Hippocampal formation (tissue), 2 donors: ENCODE data around the gene USP6.
"Not testable (repeated sequence)": the region's sequence is repeated elsewhere in the genome, so short reads cannot be mapped to it uniquely, and the experiment has no call there.

Experiments used
- DNase-seq, 2 donors: peaks; one replicate each; lab custom pipeline; 2025; lab: John Stamatoyannopoulos, UW

Gene USP6

GRCh38 chr17:5115673-5116651, at the start of gene USP6:
Gene USP6, plus strand, starts transcription at chr17:5116032. Its CDS starts 14,336 bp downstream, at chr17:5130368.
- DNase-seq, result no peak

DNA sequence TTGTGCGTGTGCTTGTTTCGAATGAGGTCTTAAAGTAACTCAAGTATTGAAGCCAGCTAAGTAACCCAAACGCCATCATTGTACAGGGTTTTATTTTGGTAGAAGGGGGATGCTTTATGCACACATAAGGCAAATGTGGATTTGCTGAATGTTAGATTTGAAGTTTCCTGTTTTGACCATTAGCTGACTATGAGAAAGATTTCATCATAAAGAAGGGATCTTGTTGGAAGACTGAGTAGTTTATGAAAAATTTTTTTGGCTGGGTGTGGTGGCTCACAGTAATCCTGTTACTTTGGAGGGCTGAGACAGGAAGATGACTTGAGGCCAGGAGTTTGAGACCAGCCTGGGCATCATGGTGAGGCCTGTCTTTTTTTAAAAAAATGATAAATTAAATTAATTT, 47.6 kb upstream of the USP6 start:
- no peak for DNase-seq

GRCh38 chr17:5069724-5070123, 46.1 kb upstream of the USP6 start:
- DNase-seq, result no peak

DNA sequence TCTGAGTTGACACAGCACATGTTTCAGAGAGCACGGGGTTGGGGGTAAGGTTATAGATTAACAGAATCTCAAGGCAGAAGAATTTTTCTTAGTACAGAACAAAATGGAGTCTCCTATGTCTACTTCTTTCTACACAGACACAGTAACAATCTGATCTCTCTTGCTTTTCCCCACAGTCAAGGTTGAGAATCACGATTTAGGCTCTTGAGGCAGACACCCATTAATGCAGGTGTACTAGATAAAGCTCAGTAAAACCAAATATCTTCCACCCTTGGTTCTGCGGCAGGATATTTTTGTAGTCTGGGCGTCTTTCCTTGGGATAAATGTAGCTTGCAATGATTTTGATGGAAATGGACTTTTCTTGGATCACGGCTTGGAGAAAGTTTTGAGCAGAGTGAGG, 40.4 kb upstream of the USP6 start:
- DNase-seq, result not testable (repeated sequence)

GRCh38 chr17:5077275-5077674, 38.6 kb upstream of the USP6 start:
- not testable (repeated sequence) for DNase-seq

DNA sequence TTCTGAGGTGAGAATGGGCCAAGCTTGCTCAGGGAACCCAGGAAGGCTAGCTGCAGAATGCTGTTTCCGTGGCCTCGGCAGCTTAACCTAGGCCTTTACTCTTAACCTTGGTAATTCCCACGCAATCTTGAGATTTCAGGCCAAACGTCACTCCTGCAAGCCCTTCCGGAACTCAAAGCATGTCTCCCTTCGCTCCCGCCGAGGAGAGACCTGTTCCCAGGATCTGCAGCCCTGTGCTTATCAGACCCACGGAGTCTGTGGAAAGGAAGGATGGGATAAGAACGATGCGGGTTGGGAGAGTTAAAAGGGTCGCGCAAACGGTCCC, 38.1 kb upstream of the USP6 start:
- no peak for DNase-seq

DNA sequence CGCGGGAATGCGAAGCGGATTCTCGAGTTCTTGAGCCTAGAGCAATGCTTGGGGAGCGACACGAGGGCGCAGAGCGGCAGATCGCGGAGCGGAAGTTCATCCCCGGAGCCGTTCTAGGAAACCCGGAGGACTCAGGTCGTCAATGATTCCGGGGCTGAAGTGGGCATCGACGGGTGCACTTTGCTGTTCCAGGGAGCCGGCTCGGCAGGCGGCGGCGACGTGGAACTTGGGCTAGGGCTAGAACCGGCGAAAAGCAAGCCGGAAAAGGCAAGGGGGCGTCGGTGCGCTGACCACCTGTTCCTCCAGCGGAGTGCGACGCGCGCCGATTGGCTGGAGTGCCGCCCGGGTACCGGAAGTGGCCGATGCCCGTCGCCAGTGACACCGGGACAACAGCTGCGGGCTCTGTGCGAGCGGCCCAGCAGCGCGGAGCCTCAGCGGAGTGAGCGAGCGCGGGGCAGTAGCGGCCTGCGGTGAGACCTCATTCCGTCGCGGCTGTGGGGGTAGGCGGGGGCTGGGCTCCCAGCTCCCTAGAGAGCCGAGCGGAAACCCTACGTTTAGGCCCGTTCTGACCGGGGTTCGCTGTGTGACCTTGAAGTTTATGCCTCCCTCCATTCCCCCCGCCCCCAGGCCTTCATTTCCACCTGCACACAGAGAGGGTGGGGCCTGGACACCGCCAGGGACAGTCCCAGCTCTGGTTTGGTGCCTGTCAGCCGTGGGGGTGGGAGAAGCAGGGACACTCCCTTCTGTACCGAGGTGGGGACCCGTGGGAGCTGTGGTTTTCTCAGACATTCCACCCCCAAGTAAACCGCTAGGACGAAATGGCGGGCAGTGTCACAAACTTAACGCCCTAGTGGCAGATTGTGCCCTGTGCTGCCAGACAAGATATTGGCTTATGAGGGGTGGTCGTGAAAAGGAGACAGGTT, 37.5 kb upstream of the USP6 start, which contains the start of gene ZFP3:
ZFP3 (plus strand) TSS at position 362 of the 923 bp plus-strand sequence. CDS start 13,038 bp downstream, outside the sequence.
- peak; percentile 81 to 82 for DNase-seq

- DNase-seq, result no peak
These were observed 35.2 kb upstream of the USP6 start for GRCh38 chr17:5080591-5080990.

DNA sequence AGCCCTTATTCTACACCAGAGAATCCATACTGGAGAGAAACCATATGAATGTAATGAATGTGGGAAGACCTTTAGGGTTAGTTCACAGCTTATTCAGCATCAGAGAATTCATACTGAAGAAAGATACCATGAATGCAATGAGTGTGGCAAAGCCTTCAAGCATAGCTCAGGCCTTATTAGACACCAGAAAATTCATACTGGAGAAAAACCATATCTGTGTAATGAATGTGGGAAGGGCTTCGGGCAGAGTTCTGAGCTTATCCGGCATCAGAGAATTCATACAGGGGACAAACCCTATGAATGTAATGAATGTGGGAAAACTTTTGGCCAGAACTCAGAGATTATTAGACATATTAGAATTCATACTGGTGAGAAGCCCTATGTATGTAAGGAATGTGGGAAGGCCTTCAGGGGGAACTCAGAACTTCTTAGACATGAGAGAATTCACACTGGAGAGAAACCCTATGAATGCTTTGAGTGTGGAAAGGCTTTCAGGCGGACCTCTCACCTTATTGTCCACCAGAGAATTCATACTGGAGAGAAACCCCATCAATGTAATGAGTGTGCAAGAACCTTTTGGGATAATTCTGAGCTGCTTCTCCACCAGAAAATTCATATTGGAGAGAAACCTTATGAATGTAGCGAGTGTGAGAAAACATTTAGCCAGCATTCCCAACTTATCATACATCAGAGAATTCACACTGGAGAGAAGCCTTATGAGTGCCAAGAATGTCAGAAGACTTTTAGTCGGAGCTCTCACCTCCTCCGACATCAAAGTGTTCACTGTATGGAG, 23.4 kb upstream of the USP6 start:
- no peak for DNase-seq

DNA sequence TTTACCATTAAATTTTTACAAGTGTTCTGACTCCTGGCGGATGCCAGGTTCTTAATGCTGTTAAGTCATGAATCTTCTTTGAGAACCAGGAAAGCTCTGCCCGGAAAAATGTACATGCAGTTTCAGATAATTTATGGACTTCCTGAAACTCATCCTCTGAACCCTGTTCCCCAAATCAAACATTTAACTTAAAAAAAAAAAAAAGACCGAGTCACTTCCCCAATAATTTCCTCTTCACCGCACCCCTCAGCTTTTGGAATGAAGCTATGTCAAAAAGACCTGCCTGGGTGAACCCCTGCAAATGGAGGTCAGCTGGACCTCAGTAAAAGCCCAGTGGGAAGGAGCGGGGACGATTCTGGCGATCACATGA, 19.1 kb upstream of the USP6 start:
- no peak for DNase-seq

GRCh38 chr17:5097101-5097834, 18.6 kb upstream of the USP6 start:
- peak; percentile 1 to 11 for DNase-seq

DNA sequence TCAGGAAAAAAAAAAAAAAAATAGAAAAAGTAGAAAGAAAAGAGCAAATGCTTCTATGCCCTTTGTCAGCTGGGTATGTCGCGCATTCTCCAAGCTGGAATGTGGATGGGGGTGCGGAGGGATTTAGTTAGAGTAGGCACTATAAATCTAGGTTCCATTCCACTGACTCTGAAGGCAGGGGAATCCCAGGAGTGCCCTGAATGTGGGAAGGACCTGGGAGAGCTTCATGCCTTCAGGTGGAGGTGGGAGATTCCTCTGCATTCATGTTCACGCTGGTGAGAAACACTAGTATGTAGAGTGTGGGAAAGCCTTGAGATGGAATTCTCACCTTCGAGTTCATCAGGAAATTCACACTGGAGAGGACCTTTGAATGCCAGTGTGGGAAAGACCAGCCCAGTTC, 16.6 kb upstream of the USP6 start:
- DNase-seq, result no peak

GRCh38 chr17:5100832-5101231, 15.0 kb upstream of the USP6 start:
- DNase-seq, result no peak

DNA sequence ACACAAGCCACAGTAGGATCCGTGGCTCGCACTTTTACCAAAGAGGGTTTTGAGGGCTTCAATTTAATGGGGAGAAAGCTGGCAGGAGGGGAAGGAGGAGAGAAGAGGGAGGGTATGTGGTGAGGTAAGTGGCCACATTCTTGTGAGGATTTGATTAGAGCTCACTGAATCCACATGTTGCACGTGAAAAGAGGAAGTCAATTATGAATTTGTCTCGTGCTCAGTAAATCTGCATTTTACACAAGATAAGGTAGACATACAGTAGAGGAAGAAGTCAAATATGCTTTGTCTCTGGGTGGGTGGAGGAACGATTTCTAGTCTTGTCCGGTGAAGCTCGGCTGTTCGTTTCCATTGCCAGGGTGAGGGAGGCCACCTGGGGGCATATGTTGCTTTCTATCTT, 5.0 kb upstream of the USP6 start:
- no peak for DNase-seq

DNA sequence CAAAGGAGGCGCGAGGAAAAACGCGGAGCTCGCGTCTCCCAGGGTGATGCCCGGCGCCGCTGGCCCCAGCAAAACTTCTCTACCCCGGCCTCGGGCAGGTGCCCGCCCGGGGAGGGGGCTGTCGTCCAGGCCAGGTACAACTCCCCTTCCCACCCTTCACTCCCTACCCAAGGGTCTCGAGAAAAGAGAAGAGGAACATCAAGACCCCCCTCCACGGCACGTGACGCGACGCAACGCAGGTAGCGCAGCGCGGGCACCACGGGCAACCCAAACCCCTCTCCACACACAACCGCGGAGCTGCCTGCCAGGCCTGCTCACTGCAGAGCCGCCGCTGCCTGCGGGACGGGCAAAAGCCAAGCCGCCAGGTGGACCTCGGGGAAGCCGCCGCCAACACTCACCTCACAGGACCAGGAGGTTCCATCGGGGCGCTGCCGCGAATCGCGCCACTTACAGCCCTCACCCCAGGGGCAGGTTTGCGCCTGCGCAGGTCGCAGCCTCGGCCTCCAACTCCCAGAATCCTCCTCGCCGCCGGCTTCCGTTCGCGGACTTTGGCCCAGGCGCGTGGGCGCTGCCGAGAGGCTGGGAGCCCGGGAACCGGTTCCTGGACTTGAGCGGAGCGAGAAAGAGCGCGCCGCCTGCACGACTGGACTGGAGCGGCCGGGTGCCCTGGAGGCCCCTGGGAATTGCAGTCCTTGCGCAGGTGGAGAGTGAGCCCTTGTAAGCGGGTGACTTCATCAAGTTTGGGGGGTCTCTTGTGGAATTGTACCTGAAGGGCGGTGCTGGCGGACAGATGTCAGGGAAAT, 4.2 kb upstream of the USP6 start, which contains the start of gene ZNF232:
ZNF232 (minus strand) TSS at position 477 of the 803 bp plus-strand sequence; CDS start at position 421, 56 bp downstream.
- peak; percentile 88 to 91 for DNase-seq

GRCh38 chr17:5118219-5118618, 2.4 kb downstream of the USP6 start:
- no peak for DNase-seq

DNA sequence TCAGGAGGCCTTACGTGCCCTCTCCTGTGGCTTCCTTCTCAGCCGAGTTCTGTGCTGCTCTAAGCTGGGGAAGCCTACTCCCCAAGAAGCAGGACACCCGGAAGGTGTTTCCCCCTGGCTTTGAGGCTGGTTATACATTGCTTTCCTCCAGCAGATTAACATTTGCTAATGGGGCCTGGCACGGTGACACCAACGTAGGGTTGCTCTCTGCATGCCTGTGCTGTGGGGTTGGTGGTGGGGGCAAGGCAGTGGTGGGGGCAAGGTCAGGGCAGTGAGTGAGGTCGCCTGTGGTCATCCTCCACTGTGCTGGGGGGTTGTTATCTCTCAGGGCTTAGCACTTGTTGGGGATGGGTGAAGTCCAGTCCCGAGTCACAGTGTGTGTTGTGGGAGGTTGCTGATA, 4.2 kb downstream of the USP6 start:
- DNase-seq, result no peak

- not testable (repeated sequence) for DNase-seq
These were observed 4.8 kb downstream of the USP6 start for GRCh38 chr17:5120436-5121185.

GRCh38 chr17:5121186-5121841, 5.5 kb downstream of the USP6 start:
- DNase-seq, result no peak
